ENCODE data around the gene RHOA.

Gene RHOA

DNA sequence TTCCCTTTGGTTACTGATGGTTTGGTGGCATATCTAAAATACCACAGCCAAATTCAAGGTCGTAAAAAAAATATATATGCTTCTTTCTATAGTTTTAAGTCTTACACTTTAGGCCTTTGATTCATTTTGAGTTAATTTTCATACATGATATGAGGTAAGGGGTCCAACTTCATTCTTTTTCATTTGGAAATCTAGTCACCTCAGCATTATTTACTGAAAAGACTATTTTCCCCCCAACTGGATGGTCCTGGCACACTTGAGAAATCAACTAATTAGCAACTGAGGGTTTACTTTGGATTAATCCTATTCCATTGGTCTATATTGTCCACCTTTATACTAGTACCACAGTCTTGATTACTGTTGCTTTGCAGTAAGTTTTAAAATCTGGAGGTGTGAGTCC, 26.2 kb downstream of the RHOA start:
- TF ChIP-seq, protein P1, sequence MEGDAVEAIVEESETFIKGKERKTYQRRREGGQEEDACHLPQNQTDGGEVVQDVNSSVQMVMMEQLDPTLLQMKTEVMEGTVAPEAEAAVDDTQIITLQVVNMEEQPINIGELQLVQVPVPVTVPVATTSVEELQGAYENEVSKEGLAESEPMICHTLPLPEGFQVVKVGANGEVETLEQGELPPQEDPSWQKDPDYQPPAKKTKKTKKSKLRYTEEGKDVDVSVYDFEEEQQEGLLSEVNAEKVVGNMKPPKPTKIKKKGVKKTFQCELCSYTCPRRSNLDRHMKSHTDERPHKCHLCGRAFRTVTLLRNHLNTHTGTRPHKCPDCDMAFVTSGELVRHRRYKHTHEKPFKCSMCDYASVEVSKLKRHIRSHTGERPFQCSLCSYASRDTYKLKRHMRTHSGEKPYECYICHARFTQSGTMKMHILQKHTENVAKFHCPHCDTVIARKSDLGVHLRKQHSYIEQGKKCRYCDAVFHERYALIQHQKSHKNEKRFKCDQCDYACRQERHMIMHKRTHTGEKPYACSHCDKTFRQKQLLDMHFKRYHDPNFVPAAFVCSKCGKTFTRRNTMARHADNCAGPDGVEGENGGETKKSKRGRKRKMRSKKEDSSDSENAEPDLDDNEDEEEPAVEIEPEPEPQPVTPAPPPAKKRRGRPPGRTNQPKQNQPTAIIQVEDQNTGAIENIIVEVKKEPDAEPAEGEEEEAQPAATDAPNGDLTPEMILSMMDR (IDR thresholded peaks at IDR 0.05; ENCODE audit: control extremely low read depth, extremely low read depth, low read depth, missing control alignments), result no peak
- CTCF ChIA-PET, result interaction anchor here (1.8 kb wide), 1 partner anchor 63 kb away, joined by 4 read pairs; no protein-coding TSS in a partner anchor
- no peak for DNase-seq (ENCODE audit: extremely low spot score)
- POLR2A ChIA-PET, result no interaction called here

DNA sequence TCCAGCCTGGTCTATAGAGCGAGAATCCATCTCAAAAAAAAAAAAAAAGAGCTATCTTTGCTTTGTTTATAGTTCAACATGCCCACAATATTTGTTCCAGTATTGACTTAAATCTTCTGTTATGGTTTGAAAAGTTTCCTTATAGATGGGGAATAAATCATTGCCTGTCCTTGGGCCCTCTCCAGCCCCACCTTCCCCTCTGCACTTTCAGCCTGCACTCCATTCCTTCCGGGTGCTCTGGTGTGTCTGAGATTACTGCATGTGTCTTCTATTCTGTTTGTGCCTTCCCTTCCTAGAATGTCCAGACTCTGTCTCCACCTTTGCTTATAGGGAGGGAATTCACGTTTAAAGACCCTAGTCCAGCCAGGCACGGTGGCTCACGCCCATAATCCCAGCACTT, 28.4 kb downstream of the RHOA start:
- CTCF ChIA-PET, result no interaction called here
- TF ChIP-seq, protein P1 (IDR thresholded peaks at IDR 0.05; ENCODE audit: control extremely low read depth, extremely low read depth, low read depth, missing control alignments), result no peak

DNA sequence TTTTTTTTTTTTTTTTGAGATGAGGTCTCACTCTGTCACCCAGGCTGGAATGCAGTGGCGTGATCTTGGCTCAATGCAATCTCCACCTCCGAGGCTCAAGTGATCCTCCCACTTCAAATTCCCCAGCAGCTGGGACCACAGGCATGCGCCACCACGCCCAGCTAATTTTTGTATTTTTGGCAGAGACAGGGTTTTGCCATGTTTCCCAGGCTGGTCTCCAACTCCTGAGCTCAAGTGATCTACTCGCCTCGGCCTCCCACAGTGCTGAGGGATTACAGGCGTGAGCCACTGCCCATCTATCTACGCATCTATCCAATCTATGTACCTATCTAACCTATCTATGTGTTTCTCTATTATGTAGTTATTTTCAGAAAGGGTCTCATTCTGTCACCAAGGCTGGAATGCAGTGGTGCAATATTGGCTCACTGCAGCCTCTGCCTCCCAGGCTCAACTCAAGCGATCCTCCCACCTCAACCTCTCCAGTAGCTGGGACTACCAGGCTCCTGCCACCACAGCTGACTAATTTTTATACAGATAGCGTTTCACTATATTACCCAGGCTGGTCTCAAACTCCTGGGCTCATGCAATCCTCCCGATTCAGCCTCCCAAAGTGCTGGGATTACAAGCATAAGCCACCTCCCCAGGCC, 33.4 kb downstream of the RHOA start:
- TF ChIP-seq, protein P1 (IDR thresholded peaks at IDR 0.05; ENCODE audit: control extremely low read depth, extremely low read depth, low read depth, missing control alignments), result no peak
- POLR2A ChIA-PET, result no interaction called here
- CTCF ChIA-PET, result interaction anchor here (3.2 kb wide), 1 partner anchor 38 kb away, joined by 9 read pairs; the partner anchor contains the start of gene USP4
- DNase-seq (ENCODE audit: extremely low spot score), result no peak

More for the DNA sequence above, 28.4 kb downstream of the RHOA start:
- DNase-seq (ENCODE audit: extremely low spot score), result no peak
- POLR2A ChIA-PET, result interaction anchor here (0.5 kb wide), 1 partner anchor 24 kb away, joined by 3 read pairs; no protein-coding TSS in a partner anchor

DNA sequence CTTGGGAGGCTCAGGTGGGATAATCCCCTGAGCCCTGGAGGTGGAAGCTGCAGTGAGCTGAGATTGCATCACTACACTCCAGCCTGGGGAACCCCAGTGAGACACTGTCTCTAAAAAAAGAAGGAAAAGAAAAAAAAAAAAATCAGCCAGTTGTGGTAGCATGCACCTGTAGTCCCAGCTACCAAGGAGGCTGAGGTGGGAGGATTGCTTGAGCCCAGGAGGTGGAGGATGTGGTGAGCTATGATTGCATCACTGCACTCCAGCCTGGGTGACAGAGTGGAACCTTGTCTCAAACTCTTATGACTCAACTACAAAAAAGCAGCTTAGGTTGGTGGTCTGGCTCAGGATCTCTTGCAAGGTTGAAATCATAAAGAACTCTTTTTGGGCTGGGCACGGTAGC, 34.3 kb downstream of the RHOA start:
- ChIA-PET POLR2A (interaction anchor here (0.6 kb wide), 2 partner anchors 17 to 70 kb away, joined by 3 to 4 read pairs; no protein-coding TSS in a partner anchor), CTCF (interaction anchor here (0.8 to 3.2 kb wide), 3 partner anchors 11 to 37 kb away, joined by 3 to 9 read pairs (median 4); partner anchors contain the start of gene USP4)
- DNase-seq (ENCODE audit: extremely low spot score), result no peak
- TF ChIP-seq, protein P1 (IDR thresholded peaks at IDR 0.05; ENCODE audit: control extremely low read depth, extremely low read depth, low read depth, missing control alignments), result no peak

DNA sequence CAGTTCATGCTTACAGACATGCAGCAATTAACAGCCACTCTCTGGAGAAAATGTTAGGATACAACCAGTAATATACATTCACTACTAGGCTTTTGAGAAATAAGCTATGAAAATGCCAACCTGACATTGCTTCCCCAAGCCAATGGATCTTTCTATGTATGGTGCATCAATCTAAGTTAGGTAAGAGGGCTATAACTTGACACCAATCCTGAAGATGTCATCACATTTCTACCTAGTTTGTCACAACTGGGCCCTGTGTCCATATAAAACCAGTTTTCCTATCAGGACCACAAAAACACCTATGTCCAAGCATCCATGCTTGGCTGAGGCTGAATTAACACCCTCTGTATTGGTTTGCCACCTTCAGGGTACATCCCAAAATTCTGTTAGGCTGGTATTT, 39.8 kb downstream of the RHOA start:
- POLR2A ChIA-PET, result no interaction called here
- TF ChIP-seq, protein P1 (IDR thresholded peaks at IDR 0.05; ENCODE audit: control extremely low read depth, extremely low read depth, low read depth, missing control alignments), result no peak
- CTCF ChIA-PET, result interaction anchor here (1.1 kb wide), 1 partner anchor 32 kb away, joined by 3 read pairs; the partner anchor contains the start of gene USP4
- DNase-seq (ENCODE audit: extremely low spot score), result no peak

DNA sequence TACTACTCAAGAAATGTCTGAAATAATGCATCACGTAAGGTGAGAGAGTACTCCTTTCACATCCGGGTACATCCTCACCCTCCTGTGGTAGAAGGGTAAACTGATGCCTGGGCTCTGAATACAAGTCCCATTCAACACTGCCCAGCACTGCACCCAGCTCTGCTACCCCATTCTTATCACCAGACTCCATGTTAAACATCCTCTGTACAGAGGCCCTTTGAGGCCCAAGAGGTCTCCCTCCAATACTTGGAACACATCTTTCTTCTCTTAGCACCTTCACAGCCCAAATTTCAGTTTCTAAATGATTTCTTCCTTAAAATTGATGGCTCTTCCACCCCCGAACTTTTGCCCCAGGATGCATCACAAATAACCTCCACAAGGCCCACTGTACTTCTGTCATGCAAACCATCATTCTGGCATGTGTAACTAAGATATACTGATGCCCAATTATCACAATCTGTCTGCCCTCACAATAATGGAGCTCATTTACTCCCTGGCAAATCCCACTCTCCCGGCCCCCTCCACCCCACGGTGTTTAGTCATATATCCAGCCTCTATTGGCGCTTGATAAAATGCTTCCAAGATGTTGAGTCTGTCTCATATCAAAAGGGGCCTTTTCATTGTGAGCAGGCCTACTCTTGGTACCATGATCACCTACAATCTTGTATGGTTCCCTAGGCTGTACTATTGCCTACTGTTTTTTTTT, 41.0 kb downstream of the RHOA start:
- TF ChIP-seq, protein P1 (IDR thresholded peaks at IDR 0.05; ENCODE audit: control extremely low read depth, extremely low read depth, low read depth, missing control alignments), result no peak
- POLR2A ChIA-PET, result interaction anchor here (0.7 kb wide), 1 partner anchor 37 kb away, joined by 3 read pairs; no protein-coding TSS in a partner anchor
- CTCF ChIA-PET, result interaction anchor here (1.4 to 2.1 kb wide), 2 partner anchors 11 to 18 kb away, joined by 3 to 5 read pairs; no protein-coding TSS in a partner anchor
- no peak for DNase-seq (ENCODE audit: extremely low spot score)
